Esophagus mucosa (tissue), 1 donor: Measurements from ENCODE around the gene MCC. TPM values are rescaled to one million over a fixed set of nuclear protein-coding genes. Genes with fewer than 3 reads are reported as not detected.

Experiments used
- ATAC-seq: fragments of 200-7000 bp; cut with Tn5 transposase; one replicate; pipeline ENCODE4 v1.9.1; 2020
- total RNA-seq: library from RNA; stranded (reverse); gene quantifications from one replicate; pipeline ENCODE4 v1.2.4, GENCODE V29; 2023
- donor health status: DM: yes; HTN: yes; CAD: no.

MCC gene
- total RNA-seq, 1 donor from 2014 or later, result 37.6 TPM

DNA sequence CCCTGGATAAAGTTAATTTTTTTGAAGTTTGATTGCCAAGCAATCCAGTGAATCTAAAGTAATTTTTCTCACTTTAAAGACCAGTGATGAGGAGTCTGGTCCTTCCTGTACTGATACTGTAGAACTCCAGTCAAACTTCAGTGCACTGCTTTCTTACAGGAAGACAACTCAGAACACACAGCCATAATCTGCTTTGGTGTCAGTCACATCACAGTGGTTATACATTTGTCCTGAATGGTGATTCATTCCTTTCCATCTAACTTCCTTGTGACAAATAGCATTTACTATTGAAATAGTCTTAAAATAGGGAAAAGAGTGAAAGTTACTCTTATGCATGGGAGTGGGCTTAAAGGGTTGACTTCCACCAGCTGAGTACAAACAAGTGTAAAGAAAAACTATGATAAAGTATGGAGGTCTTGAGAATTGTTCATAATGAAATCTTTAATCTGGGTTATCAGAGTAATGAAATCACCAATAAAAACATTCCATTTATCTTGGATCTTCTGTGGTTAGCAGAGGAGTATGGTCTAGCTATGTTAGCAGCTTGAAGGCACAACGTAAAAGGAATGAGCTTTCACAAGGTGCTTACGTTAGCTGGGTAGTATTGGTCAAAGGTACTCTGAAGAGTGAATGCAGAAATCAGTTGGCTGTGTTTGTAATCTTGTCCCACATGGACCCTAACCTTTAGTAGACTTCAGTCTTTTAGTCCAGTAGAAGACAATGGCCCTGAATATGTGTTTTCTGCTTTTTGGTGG lies 470.2 kb downstream of the MCC start:
- no peak for ATAC-seq

DNA sequence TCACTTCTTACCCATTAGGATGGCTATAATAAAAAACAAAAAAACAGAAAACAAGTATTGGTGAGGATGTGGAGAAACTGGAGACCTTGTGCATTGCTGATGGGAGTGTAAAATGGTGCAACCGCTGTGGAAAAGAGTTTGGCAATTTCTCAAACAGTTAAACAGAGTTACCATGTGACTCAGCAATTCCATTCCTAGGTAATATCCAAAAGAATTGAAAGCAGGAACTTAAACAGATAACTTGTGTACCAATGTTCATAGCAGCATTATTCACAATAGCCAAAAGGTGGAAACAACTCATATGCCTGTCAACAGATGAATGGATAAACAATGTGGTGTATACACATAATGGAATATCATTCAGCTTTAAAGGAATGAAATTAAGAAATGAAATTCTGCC lies 482.8 kb downstream of the MCC start:
- peak; percentile 28 for ATAC-seq

DNA sequence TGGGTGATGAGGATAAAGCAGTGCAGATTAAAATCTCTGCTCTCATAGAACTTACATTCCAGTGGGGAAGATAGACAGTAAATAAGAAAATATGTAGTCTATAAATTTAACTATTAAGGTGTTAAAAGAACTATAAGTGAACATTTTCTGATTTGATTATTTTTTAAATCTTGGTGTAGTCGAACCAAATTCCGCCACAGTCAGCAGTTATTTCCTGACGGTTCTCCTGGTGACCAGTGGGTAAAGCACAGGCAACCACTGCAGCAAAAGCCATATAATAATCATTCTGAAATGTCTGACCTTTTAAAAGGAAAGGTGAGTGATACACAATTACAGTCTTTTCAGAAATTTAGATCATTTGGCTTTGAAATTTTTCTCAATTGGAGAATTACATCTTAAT lies 484.5 kb downstream of the MCC start:
- no peak for ATAC-seq

DNA sequence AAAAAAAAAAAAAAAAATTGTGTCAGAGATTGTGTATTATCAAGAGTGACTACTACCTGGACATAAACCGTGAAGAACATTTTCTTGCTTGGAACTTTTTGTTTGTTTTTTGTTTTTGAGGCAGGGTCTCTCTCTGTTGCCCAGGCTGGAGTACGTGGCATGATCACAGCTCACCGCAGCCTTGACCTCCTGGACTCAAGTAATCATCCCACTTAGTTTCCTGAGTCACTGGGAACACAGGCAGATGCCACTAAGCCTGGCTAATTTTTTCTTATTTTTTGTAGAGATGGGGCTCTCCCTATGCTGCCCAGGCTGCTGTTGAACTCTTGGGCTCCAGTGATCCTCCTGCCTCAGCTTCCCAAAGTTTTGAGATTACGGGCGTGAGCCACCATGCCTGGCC lies 485.8 kb downstream of the MCC start:
- ATAC-seq, result no peak

DNA sequence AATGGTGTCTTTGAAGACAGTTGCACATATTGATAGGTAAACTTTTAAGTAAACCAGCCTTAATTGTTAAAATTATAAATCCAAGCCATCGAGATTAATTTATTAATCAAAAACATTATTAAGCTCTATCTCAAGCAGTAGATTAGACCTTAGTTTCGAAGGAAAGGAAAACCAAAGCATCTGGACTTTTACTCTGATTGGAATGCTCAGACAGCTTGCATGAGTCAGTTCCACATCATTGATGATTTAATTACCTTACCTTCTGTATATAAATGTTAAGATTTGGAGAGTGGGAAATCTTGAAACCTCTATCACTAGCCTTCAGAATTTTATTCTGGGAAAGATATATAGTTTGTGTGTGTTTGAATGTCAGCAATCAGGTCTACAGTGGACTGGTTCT lies 487.8 kb downstream of the MCC start:
- no peak for ATAC-seq

DNA sequence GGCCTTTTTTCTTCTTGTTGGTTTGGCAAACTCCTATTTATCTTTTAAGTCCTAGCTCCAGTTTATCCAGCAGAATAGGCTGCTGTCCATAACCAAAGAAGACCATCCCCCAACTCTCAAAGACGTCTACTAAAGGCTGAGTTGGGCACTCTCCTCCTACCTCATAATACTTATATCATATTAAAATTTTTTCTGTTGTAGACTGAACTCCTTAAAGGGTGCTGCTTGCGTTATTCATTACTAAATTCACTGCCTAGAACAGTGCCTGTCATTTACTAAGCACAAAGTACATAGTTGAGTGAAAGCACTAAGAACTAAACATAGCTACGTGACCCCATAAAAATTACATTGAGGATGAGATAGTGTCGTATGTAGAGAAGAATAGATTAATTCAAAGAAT lies 490.0 kb downstream of the MCC start:
- ATAC-seq, result no peak

DNA sequence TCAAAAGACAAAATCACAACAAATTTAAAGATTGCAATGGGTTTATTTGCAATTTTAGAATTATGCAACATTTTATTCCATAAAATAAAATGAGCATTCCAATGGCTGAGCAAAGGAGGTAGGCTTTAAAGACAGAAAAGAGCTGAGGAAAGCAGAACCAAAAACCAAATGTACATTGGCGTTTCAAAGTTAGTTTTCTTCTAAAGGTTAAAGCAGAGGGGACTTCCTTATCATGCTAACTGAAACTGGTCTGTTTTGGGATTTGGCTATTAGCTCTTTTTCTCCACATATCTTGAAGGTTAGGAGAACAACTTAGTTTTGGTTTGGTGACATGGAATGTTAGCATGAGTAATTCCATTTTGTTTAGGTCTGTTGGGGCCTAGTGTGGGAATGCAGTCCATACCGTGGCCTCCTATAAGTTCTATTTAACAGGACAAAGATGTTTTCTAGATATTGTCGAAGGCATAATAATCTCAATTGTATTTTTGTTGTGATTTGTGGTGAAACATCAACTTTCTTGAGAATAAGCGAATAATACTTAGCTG lies 491.4 kb downstream of the MCC start:
- ATAC-seq, result no peak

DNA sequence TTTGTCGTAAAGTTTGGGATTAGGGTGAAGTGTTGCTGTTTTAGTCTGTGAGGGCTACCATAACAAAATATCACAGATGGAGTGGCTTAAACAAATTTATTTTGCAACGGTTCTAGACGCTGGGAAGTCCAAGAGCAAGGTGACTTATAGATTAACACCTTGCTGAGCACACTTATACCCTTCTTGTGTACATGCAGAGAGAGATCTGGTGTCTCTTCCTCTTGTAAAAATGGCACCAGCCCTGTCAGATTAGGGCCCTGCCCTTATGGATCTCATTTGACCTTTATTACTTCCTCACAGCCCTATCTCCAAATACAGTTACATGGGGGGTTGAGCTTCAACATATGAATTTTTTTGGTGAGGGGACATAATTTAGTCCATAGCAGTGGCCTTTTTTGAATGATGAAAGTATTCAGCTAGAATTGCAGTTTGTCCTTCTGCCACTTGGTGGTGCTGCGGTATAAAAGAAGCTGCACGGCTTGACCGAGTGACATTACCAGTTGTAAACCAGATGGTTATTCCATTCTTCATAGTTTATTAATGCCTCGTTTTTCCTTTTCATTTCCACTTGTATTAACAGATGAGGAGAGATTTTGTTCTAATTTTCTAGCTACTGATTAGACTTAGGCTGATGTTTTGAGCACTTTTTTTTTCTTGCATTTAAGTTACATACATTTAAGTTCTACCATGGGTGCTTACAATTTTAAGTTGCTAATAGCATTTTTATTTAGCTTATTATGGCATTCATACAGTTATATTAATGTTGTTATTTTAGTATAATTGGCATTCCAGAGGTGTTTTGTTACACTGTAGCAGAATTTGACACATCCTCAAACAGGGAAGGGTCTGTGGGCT lies 492.3 kb downstream of the MCC start:
- ATAC-seq, result peak; percentile 68

DNA sequence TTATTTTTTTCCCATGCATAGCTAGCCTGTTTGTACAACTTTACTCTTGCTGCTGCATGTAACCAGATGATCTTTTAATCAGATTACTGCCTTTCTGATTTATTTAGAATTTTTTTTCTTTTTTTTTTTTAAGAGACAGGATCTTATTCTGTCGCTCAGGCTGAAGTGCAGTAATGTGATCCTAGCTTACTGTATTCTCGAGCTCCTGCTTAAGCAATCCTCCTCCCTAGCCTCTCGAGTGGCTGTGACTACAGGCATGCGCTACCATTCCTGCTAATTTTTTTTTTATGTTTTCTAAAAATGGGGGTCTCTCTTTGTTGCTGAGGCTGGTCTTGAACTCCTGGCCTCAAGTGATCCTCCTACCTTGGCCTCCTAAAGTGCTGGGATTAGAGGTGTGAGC lies 502.0 kb downstream of the MCC start:
- no peak for ATAC-seq

DNA sequence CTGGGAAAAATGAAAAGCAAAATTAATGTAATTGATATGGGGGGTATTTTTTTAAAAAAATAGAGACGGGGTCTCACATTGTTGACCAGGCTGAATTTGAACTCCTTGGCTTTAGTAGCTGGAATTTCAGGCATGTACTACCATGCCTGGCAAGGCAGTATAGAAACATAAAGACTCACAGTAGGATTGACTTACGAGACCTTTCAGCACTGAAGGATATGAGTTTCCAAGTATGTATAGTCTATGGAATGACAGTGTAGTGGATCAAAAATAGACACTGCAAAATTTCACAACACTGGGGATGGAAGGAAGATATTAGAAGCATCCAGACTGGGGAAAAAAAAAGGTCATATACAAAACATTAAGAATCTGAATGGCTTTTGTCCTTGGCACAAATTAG lies 504.9 kb downstream of the MCC start:
- ATAC-seq, result no peak

DNA sequence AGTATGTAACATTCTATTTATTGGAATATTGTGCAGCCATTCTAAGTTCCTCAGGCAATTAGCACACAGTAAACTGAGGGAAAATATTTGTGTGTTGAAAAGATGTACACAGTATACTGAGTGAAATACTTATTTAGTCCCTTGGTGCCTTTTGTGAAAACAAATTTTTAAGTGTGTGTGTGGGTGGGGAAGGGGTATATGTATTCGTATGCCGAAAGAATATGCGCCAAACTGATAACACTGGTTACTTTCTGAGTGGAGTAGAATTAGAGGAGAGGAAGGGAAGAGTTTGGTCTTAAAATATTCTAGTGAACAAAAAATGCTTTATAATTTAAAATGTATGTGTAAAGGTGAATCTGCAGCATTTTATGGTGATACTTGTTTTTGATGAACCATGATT lies 508.5 kb downstream of the MCC start:
- ATAC-seq, result no peak

DNA sequence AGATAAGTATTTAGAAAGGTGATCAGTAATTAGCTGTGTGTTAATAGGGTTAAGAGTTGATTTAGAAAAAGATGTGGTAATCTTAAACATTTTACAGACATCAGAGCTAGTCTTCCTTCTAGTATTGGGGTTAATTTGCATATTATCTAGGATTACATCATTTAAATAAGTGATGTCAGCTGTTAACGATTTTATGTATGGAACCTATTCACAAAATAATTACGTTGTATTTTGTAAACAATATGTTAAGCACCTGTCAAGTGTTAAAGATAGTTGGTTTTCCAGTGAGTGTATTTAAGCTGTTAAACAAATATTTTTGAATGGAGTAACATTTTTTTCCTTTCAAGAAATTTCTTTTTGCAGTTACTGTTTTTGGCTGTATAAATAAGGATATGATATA lies 509.4 kb downstream of the MCC start:
- no peak for ATAC-seq

DNA sequence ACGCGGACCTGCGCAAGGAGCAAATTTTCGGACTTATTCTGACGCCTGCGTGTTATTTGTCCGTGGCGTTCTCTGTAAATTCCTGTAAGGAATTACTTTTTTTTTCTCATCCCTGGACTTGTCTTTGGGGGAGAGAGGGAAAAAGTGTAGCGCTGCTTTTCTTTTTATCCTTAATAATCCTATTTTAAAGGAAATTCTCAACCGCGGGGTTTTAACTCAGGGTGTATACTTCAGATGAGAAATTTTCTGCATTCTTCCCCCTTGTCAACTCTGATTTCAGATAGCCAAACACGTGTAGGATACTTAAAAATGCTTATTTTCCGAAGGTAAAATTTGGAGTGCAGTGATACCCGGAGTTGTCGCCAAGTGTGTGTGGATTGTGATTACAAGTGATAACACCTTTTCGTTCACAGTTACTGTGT lies 510.8 kb downstream of the MCC start:
- ATAC-seq, result no peak

DNA sequence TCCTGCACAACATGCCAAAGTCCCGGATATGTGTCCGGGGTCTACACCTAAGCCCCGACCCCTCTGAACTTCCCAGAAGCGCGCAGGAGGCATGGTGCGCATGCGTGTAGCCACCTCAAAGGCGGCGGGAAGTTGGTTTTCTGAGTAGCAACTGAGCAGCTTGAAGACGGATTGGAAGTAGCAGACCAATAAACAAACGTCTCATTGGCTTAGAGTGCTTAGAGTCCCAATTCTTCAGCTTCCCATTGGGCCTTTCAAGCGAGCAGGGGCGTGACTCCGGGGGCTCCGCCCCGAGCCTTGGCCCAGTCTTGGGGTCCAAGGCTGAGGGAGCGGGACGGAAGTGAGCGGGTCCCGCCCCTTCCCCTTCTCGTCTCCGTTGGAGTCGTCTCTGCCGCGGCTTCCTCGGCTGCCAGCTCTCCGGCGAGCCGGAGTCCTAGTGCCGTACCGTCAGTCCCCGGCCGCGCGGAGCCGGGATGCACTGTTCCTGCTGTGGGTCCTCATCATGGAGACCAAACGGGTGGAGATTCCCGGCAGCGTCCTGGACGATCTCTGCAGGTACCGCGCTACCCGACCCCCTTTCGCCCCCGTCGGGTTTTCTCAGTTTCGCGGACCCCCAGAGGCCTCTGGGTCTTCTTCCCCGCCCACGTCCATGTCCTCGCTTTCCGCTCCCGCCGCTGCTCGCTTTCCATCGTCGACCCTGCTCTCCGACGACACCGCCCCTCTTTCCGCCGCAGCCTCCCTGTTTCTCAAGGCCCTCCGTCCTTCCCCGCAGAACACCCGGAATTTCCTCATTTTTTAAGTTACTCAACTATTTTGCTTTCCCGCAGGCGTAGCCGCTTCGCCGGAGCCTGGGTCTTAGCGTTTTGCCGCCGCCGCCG lies 511.6 kb downstream of the MCC start, which contains the start of gene DCP2:
Gene DCP2, plus strand, starts transcription at position 367 of the 878 bp plus-strand sequence. Its CDS starts 136 bp downstream, at position 503.
- peak; percentile 97 for ATAC-seq

DNA sequence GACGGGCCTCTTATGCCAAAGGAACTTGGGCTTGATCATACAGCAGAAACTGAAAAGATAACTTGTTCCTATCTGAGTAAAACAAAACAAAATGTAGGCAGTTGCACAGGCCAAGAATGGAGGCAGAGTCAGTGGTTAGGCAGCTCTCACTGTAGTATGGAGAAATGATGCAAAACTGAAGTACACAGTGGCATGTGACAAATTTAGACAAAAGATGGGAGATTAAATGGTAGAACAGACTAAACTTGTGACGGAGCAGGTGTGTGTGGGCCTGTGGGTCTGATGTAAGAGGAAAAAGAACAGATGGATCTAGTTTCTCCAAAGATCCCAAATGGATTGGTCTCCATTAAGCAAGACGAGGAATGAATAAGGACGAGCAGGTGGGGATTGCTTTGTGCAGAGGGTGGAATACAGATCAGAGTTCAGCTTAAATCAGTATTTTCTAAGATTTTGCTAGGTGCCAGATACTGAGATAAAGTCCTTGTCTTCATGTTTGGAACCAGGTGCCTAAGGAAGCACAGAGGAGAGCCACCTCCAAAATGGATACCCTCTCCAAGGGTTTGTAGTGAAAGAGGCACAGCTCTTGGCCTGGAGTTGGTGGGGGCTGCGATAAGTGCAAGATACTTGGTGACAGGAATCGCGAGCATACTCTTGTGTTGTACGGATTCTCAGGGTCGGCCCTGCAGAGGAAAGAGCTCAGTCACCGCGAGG lies 512.4 kb downstream of the MCC start:
- no peak for ATAC-seq

DNA sequence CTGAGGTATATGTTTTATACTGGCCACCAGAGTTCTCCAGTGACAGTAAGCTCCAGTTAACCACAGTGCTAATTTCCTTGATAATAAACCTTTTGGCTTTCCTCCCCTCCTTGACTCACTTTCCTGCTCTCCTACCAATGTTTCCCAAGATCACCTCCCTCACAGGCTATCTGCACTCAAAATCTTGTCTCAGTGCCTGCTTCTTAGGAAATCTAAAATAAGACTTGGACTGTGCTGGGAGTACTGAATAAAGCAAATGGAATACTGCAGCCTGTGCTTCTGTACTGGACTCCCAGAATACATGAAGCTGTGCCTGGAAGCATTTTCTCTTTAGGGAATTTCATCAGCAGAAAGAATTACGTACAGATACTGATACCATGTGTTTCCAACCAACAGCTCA lies 513.4 kb downstream of the MCC start:
- ATAC-seq, result no peak

DNA sequence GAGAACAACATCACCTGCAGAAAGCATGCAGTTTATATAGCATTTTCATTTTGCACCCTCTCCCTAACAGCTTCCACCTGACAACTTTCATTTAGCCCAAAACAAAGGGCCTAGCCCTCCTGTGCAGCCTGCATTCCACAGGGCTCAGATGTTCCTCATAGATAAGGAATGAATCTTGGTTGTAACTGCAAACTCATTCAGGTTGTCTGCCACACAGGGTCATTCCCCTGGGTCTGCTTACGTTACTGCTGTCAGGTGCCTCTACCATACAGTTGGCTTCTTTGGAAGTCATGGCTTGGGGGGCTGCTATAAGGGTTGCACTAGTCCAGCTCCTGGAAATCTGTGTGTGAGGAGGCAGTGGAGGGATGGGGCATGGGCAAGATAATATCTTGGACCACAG lies 514.3 kb downstream of the MCC start:
- ATAC-seq, result no peak

DNA sequence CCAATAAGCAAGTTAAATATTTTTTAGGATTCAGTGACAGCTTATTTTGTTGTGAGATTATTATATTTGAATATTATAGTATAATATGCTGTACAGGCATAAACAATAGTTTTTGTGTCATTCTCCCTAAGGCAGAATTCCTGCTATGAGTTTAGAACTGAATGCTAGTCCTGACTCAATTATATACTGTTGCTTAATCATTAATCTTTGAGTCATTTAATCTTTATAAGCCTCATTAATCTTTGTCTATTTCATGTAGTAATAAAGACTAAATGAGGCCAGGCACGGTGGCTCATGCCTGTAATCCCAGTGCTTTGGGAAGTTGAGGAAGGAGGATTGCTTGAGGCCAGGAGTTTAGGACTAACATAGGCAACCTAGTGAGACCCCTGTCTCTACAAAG lies 515.2 kb downstream of the MCC start:
- peak; percentile 59 for ATAC-seq
